Spinal cord (tissue), 10 donors: ENCODE data around the gene SLC25A41. TPM values are rescaled to one million over a fixed set of nuclear protein-coding genes. Genes with fewer than 3 reads are reported as not detected.
A peak's percentile ranks its signal among the peaks of the same experiment; 100 is the strongest.
"Not testable (repeated sequence)": the region's sequence is repeated elsewhere in the genome, so short reads cannot be mapped to it uniquely, and the experiment has no call there.

Source experiments
- DNase-seq, 6 donors: peaks; one replicate each; pipeline versions ENCODE4 v3.0.0 to v3.0.0-alpha.2; 2013 to 2015; ENCODE audit warnings: low spot score in 6 of 6, low read depth in 4 of 6
- H3K27ac ChIP-seq: one replicate; pipeline ENCODE4 v1.5.1; 2013; ENCODE audit warnings: low read depth, low read length, control low read depth
- H3K27me3 ChIP-seq: one replicate; pipeline ENCODE4 v1.6.1; 2013; ENCODE audit warnings: low read length; ENCODE audit not compliant: control insufficient read depth, insufficient read depth
- H3K36me3 ChIP-seq: one replicate; pipeline ENCODE4 v1.6.1; 2013; ENCODE audit warnings: low read length; ENCODE audit not compliant: control insufficient read depth, insufficient read depth
- H3K4me1 ChIP-seq: one replicate; pipeline ENCODE4 v1.6.1; 2013; ENCODE audit warnings: low read length; ENCODE audit not compliant: control insufficient read depth, insufficient read depth
- H3K4me3 ChIP-seq: one replicate; pipeline ENCODE4 v1.5.1; 2013; ENCODE audit warnings: low read depth, low read length, control low read depth
- H3K9me3 ChIP-seq: one replicate; pipeline ENCODE4 v1.6.1; 2013; ENCODE audit warnings: low read length; ENCODE audit not compliant: control insufficient read depth, insufficient read depth
- WGBS: methylation state at CpG from one replicate; pipeline ENCODE4 v1.1.5; 2013; ENCODE audit warnings: missing lambda C conversion rate; ENCODE audit not compliant: insufficient coverage; 5-methylcytosine and 5-hydroxymethylcytosine counted together
- polyA plus RNA-seq, 2 donors: library from polyadenylated mRNA; unstranded; fragments of 120-200 nt; gene quantifications; one replicate each; pipeline ENCODE4 v1.2.1, GENCODE V29; 2013; ENCODE audit not compliant: insufficient read length in 2 of 2
- total RNA-seq, 2 donors: library from RNA; depleted of rRNA in 1 of 2; stranded (reverse); fragments of 120-200 nt in 1 of 2; fragments of >200 nt in 1 of 2; gene quantifications; one replicate each; pipeline versions ENCODE4 v1.2.3 to v1.2.4, GENCODE V29; 2013 to 2014
- donor health status: healthy.

Gene SLC25A41
- total and polyA plus RNA-seq, 4 donors, result 0.83 to 5.6 (median 3.3) TPM

DNA sequence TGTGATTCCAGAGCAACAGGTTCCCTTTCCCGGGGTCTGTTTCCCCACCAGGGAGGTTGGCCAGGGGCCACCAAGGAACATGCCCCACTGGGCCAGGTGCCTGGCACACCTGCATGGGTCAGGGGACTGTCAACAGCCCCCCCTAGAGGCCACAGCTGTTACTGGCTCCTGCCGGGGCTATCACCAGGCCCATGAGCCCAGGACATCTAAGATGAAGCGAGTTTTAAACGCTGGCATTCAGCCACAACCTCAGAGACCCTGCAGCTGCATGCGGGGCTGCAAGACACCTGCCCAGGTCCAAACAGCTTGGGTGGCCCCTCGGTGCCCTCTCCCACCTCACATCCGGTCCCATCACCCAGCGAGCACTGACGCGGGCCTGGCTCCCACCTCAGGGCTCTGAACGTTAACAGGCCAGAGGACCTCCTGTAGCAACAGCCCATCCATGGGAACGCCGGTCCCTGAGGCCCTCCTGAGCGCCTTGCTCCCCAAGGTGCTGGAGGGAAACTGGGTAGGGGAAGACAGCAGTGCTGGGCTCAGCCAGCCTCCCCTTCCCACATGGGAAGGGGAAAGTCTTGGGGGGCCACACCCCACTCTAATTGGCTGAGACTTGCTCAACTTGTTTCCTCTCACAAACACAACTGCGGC lies 21.0 kb downstream of the SLC25A41 start:
- DNase-seq, result peak in 2 of 6 donors; percentile 13 to 27
- H3K36me3 ChIP-seq, result peaks cover 56% of the 10 kb centered on the region
- 51% methylated on average over 13 of the region's 15 CpGs for WGBS
- H3K27me3 ChIP-seq, result no peaks in the 10 kb centered on the region
- no peaks in the 10 kb centered on the region for H3K9me3 ChIP-seq
- no peak overlapping the region for H3K27ac ChIP-seq
- peaks cover 6% of the 10 kb centered on the region for H3K4me1 ChIP-seq
- H3K4me3 ChIP-seq, result no peak overlapping the region

DNA sequence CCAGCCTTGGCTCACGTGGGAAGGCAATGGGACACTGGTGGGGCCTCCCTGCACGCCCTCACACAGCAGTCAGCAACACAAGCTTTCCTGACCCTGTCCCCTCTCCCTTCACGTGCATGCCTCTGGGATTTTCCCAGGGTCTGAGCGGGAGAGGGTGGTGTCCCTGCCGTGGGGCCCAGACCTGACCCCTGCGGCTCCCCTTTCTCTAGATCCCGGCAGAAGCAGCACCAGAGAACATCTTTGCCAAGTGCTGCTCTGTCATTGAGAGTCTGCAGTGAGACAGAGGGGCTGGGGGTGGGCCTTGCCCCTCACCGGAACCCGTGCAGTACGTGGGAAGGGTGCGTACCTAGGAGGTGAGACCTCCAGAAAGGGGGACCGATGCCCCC lies 21.5 kb downstream of the SLC25A41 start:
- H3K36me3 ChIP-seq, result peaks cover 50% of the 10 kb centered on the region
- no peak overlapping the region for H3K27ac ChIP-seq
- WGBS, result 58% methylated on average over 11 of the region's 12 CpGs
- no peaks in the 10 kb centered on the region for H3K27me3 ChIP-seq
- H3K4me1 ChIP-seq, result peaks cover 4% of the 10 kb centered on the region
- H3K9me3 ChIP-seq, result no peaks in the 10 kb centered on the region
- no peak overlapping the region for H3K4me3 ChIP-seq
- DNase-seq, result no peak

DNA sequence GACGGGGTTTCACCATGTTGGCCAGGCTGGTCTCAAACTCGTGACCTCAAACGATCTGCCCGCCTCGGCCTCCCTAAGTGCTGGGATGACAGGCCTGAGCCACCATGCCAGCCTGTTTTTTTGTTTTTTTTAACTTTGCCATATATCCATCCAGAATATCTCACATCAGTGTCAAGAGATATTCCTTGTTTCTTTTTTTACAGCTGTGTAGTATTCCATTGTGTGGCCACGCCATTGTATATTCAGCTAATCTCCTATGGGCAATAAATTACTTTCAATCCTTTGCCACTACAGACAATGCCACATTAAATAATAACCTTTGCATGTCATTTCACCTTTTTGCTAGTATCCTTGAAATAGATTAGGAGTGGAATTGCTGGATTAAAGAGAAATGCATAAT lies 24.2 kb downstream of the SLC25A41 start:
- Histone ChIP-seq H3K4me3 (no peak overlapping the region), H3K9me3 (no peaks in the 10 kb centered on the region), H3K27me3 (no peaks in the 10 kb centered on the region), H3K4me1 (peaks cover 4% of the 10 kb centered on the region), H3K36me3 (peaks cover 23% of the 10 kb centered on the region), H3K27ac (no peak overlapping the region)
- DNase-seq, result no peak
- WGBS, result no CpG with 5 or more reads among the region's 6 CpGs

DNA sequence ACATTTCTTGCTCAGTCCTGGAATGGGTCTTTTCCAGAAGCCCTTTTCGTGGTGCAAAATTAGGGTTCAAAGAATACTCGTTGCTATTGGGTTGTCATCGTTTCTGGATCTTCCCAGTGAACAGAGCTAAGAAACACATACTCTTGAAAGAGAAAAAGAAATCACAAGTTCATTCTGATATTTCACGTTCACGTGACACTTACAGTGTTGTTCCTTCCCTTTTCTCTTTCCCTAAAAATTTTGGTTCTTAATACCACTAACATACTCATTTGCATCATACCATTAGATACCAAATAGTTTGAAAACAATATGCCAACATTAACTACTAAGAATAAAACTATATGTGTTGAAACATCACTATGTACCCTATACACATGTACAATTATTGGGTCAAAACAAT lies 27.2 kb downstream of the SLC25A41 start:
- WGBS, result 90% methylated on average over 3 of the region's 5 CpGs
- no peaks in the 10 kb centered on the region for H3K9me3 ChIP-seq

DNA sequence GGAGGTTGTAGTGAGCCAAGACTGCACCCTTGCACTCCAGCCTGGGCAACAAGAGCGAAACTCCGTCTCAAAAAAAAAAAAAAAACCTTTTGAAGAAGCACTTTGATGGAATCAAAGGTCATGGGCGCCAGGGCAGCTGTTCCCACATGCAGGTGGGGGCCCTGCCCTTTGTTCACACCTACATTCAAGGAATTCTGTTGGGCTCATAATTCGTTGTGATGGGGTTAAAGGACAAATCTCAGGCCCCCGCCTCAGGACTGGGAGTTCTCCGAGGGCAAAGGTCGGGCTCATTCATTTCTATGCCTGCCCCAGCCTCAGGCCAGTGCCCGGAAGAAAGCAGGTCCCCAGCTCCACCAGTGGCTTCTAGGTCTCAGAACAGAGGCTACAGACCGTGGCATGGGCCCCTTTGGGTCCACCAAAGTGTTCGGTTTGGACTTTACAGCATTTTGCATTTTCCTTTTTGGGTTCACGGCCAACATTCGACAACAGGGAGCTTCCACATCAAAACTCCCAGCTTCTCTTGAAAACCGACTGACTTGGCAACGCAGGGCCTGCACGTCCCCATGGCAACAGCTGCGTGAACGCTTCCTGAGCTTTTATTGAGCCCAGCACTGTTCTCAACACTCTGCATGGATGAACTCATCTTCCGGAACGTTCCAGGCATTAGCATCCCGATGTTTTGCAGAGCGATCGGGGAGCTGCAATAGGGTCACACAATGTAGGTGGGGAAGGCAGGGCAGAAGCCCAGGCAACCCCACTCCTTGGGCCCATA lies 30.5 kb downstream of the SLC25A41 start:
- no peaks in the 10 kb centered on the region for H3K9me3 ChIP-seq
- WGBS, result 9% methylated on average over 19 of the region's 22 CpGs
- no peaks in the 10 kb centered on the region for H3K27me3 ChIP-seq
- H3K4me3 ChIP-seq, result no peak overlapping the region
- H3K36me3 ChIP-seq, result no peaks in the 10 kb centered on the region
- peaks cover 17% of the 10 kb centered on the region for H3K4me1 ChIP-seq
- DNase-seq, result peak; percentile 71 to 98 (median 82)
- H3K27ac ChIP-seq, result peak overlapping the region; percentile 78

More for the DNA sequence above, 27.2 kb downstream of the SLC25A41 start:
- Histone ChIP-seq H3K36me3 (no peaks in the 10 kb centered on the region), H3K27ac (no peak overlapping the region), H3K27me3 (no peaks in the 10 kb centered on the region), H3K4me1 (peaks cover 17% of the 10 kb centered on the region), H3K4me3 (no peak overlapping the region)
- DNase-seq, result no peak

DNA sequence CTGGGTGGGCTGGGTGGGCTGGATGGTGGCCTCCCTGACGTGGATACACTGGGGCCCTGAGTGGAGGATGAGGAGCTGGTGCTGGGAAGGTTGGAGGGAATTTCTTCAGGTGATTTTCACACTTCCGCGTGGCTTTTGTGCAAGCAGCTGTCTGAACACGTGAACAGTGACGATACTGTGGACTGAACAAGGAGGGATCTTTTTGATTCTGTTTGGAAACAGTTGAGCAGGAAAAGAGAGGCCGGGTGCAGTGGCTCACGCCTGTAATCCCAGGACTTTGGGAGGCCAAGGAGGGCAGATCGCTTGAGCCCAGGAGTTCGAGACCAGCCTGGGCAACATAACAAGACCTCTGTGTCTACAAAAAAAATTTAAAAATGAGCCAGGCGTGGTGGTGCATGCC lies 31.5 kb downstream of the SLC25A41 start:
- no peak for DNase-seq
- WGBS, result 77% methylated on average over 7 of the region's 10 CpGs
- H3K27me3 ChIP-seq, result no peaks in the 10 kb centered on the region
- H3K9me3 ChIP-seq, result no peaks in the 10 kb centered on the region
- peaks cover 17% of the 10 kb centered on the region for H3K4me1 ChIP-seq
- no peaks in the 10 kb centered on the region for H3K36me3 ChIP-seq
- no peak overlapping the region for H3K27ac ChIP-seq
- no peak overlapping the region for H3K4me3 ChIP-seq

DNA sequence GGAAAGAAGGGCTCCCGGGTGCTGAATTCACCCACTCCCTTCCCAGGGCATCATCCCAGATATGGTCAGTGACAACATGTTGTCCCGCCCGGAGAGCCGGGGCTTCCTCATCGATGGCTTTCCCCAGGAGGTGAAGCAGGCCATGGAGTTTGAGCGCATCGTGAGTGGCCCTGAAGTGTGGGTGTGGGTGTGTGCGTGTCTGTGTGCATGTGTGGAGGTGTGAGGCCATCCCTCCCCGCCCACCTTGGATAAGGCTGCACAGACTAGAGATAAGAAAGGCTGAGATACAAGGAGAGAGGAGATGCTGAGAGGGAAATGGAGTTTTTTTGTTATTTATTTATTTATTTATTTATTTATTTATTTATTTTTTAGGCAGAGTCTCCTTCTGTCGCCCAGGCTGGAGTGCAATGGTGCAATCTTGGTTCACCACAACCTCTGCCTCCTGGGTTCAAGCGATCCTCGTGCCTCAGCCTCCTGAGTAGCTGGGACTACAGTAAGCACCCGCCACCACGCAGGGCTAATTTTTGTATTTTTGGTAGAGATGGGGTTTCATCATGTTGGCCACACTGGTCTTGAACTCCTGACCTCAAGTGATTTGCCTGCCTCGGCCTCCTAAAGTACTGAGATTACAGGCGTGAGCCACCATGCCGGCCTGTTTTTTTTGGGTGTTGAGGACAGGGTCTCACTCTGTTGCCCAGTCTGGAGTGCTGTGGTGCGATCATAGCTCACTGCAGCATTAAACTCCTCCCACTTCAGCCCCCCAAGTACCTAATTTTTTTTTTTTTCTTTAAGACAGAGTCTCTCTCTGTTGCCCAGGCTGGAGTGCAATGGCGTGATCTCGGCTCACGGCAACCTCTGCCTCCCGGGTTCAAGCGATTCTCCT lies 33.3 kb downstream of the SLC25A41 start:
- not testable (repeated sequence) for H3K36me3 ChIP-seq, H3K4me3 ChIP-seq, H3K27me3 ChIP-seq, H3K9me3 ChIP-seq, DNase-seq, H3K27ac ChIP-seq
- H3K4me1 ChIP-seq, result peaks cover 17% of the 10 kb centered on the region
- WGBS, result 95% methylated on average over 17 of the region's 23 CpGs

DNA sequence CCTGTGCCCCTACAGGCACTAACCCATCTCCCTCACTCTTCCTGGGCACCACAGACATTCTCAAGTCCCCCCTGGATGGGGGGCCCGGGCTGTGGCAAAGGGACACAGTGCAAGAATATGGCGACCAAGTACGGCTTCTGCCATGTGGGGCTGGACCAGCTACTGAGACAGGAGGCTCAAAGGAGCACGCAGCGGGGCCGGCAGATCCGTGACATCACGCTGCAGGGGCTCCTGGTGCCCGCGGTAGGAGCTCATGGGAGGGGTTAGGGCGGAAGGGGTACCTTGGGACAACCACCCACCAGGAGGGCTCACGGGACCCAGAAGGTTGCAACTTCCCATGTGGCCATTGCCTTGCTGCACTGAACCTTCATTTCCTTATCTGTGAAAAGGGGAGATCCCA lies 37.3 kb downstream of the SLC25A41 start:
- Histone ChIP-seq H3K4me3 (no peak overlapping the region), H3K4me1 (peaks cover 18% of the 10 kb centered on the region), H3K27ac (no peak overlapping the region), H3K36me3 (peaks cover 3% of the 10 kb centered on the region), H3K9me3 (no peaks in the 10 kb centered on the region), H3K27me3 (no peaks in the 10 kb centered on the region)
- 91% methylated on average over 12 of the region's 12 CpGs for WGBS
- no peak for DNase-seq

DNA sequence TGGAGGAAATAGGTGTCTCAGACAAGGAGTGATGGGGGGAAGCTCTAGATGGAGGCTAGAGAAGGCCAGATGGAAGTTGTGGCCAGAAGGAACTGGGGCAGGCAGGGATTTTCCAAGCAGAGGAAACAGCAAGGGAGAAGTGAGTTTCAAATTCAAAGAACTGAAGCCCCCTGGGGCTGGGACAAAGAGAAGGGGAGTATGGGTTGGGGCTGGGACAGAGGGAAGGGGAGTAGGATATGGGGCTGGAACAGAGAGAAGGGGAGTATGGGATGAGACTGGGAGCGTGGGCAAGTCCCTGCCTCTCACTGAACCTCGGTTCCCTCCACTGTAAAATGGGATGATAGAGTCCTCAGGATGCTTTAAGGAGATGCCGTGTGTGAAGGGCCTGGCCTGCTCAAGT lies 38.7 kb downstream of the SLC25A41 start:
- no peaks in the 10 kb centered on the region for H3K9me3 ChIP-seq
- no peak overlapping the region for H3K4me3 ChIP-seq
- DNase-seq, result no peak
- 75% methylated on average over 2 of the region's 3 CpGs for WGBS
- peaks cover 18% of the 10 kb centered on the region for H3K4me1 ChIP-seq
- H3K27me3 ChIP-seq, result no peaks in the 10 kb centered on the region
- peaks cover 17% of the 10 kb centered on the region for H3K36me3 ChIP-seq
- H3K27ac ChIP-seq, result no peak overlapping the region
